T-helper 9 cell (primary cell): ENCODE data around the gene PLXNA4.
"Not testable (repeated sequence)": the region's sequence is repeated elsewhere in the genome, so short reads cannot be mapped to it uniquely, and the experiment has no call there.

Source experiments
- DNase-seq: peaks from one replicate; pipeline ENCODE4 v3.0.0-alpha.2; 2020
- total RNA-seq, 2 donors: gene quantifications; one replicate each; lab custom pipeline; 2026; lab: John Stamatoyannopoulos, UW

Gene PLXNA4, protein sequence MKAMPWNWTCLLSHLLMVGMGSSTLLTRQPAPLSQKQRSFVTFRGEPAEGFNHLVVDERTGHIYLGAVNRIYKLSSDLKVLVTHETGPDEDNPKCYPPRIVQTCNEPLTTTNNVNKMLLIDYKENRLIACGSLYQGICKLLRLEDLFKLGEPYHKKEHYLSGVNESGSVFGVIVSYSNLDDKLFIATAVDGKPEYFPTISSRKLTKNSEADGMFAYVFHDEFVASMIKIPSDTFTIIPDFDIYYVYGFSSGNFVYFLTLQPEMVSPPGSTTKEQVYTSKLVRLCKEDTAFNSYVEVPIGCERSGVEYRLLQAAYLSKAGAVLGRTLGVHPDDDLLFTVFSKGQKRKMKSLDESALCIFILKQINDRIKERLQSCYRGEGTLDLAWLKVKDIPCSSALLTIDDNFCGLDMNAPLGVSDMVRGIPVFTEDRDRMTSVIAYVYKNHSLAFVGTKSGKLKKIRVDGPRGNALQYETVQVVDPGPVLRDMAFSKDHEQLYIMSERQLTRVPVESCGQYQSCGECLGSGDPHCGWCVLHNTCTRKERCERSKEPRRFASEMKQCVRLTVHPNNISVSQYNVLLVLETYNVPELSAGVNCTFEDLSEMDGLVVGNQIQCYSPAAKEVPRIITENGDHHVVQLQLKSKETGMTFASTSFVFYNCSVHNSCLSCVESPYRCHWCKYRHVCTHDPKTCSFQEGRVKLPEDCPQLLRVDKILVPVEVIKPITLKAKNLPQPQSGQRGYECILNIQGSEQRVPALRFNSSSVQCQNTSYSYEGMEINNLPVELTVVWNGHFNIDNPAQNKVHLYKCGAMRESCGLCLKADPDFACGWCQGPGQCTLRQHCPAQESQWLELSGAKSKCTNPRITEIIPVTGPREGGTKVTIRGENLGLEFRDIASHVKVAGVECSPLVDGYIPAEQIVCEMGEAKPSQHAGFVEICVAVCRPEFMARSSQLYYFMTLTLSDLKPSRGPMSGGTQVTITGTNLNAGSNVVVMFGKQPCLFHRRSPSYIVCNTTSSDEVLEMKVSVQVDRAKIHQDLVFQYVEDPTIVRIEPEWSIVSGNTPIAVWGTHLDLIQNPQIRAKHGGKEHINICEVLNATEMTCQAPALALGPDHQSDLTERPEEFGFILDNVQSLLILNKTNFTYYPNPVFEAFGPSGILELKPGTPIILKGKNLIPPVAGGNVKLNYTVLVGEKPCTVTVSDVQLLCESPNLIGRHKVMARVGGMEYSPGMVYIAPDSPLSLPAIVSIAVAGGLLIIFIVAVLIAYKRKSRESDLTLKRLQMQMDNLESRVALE (N-terminal part only)
- total RNA-seq, result 3.1 to 13.5 reads per million in 2 donors

DNA sequence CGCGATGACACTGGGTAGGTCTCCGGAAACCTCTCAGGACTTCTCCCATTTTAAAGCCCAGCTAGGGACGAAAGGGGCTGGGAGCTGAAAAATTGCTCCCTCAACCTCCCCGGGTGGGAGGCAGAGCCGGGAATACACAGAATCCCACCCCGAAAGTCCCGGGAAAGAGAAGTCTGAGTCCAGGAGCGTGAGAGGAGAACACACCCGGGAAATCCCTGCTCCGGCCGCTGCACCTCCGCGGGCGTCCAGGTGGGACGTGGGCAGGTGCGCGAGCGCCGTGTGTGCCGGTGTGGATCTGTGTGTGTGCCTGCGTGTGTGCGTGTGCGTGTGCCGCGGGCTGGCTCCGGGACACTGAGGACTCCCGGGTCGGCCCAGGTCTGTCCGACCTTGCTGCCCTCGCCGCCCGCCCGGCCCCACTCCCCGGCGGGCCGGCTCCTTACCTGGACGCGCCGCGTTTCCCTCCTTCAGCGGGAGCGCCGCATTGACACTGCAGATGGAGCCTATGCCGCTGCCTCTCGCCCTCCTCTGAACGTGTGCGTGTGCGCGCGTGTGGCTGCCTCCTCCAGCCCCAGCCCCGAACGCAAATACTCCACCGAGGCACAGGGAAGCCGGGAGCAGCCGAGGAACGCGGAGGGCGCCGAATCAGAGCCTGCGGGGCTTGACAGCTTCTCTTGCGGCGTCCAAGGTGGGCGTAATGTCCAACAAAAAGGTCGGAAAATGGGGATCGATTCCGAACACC, at the start of gene PLXNA4:
Gene PLXNA4 (minus strand): TSS at position 489 of the 739 bp plus-strand sequence. CDS start 67,777 bp downstream, outside the sequence.
- no peak for DNase-seq

- no peak for DNase-seq
Observed at GRCh38 chr7:132625651-132626050, 49.4 kb upstream of the PLXNA4 start.

GRCh38 chr7:132622081-132622480, 45.8 kb upstream of the PLXNA4 start:
- DNase-seq, result no peak

- no peak for DNase-seq
Observed at GRCh38 chr7:132619967-132620366, 43.7 kb upstream of the PLXNA4 start.

- DNase-seq, result no peak
Observed at GRCh38 chr7:132618956-132619305, 42.7 kb upstream of the PLXNA4 start.

DNA sequence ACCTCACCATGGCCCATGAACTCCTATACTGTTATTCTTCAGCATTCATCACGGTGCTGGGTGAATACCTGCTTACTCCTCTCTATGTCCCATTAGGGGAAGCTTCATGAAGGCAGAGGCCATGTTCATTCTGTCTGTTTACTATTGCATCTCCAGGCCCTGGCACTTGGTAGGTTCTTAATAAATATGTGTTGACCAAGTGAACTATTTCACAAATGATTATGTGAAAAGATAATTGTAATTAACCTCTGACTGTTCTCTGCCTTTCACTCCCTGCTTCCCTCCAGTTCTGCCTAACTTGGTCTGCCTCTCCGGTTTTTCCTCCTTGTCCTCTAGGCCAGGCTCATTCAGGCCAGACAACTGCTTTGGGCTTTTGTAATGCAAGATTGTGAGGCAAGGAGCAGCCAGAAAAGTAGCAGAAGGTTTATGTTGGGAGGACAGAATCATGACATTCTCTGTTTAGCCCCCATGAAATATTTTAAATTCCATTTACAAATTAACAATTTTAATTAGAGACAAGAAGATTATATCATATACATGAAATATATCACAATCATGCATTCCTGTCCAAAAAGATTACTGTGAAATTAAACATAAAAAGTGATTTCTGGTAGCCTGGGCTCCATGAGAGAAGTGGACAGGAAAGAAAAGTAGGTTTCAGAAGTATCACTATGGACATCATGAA, 42.1 kb upstream of the PLXNA4 start:
- no peak for DNase-seq

DNA sequence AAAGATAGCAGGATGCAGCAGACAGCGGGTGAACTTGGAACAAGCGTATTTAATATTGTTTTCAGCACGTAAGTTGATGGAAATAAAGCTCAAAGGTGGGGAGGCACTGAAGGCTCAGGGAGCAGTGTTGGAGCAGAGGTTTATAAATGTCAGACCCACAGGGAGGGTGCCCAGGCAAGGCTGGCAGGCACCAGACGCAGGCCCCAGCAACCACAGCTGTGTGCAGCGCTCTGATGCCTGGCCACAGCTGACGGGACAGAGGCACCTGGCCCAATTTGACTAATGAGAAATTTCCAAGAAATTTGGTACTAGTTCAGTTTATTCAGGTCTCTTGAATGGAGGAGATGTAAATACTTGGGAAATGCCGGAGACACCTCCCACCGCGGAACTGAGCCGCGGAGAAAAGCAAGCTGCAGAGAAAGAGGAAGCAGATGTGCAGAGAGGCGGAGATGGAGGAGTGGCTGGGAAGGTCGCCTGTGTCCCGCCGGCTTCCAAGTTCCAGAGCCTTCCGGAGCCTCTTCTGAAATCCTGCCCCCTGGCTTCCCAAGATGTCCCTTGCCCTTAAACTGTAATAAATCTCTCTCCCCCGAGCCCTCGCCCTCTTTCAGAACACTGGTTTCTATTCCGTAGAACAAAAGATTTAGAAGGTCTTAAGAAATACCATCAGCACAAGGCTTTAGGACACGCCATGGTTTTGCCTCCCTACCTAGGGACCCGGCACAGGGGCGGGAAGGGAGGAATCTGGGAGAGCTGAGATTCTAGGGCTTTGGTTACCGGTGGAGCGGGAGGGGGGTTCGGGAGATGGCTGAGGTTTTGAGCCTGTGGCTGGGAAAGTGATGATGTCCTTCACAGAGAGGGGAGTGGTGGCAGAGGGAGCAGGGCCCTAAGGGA, 38.4 kb upstream of the PLXNA4 start:
- no peak for DNase-seq

DNA sequence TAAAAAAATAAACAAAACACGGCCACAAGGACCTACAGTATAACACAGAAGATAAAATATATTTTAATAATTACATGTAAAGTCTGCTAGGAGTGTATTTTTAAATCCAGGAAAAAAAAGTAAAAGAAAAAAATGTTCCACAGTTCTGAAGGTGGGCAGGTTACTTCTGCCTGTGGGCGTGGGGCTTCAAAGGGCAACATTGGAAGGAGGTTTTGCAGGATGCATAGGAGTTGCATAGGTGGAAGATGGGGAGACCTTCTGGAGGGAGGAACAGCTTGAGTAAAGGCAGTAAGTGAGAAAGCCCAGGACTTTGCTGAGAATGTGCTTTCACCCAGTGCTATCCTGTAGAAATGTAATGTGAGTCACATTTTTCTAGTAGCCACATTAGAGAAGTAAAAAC, 37.5 kb upstream of the PLXNA4 start:
- DNase-seq, result no peak

GRCh38 chr7:132610995-132611394, 34.7 kb upstream of the PLXNA4 start:
- no peak for DNase-seq

GRCh38 chr7:132609906-132610520, 33.7 kb upstream of the PLXNA4 start:
- DNase-seq, result no peak

DNA sequence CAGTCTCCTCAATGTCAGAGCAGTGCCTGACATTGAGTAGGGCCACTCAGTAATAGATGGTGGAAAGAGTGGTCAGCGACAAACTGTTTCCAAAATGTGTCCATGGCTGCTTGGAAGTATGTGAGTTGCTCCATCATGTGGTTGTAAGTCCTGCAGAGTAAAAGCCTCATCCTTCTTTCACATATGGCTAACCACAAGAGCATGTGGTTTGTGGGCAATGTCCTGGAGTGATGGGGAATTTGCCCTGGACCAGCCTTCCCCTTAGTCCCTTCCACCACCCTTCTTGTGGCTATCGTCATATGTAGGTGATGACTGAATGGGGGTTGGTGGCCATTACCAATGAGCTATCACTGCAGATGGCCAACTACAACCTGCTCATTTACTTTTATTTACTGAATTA, 33.0 kb upstream of the PLXNA4 start:
- no peak for DNase-seq

GRCh38 chr7:132608523-132608922, 32.3 kb upstream of the PLXNA4 start:
- no peak for DNase-seq

GRCh38 chr7:132607656-132608055, 31.4 kb upstream of the PLXNA4 start:
- no peak for DNase-seq

DNA sequence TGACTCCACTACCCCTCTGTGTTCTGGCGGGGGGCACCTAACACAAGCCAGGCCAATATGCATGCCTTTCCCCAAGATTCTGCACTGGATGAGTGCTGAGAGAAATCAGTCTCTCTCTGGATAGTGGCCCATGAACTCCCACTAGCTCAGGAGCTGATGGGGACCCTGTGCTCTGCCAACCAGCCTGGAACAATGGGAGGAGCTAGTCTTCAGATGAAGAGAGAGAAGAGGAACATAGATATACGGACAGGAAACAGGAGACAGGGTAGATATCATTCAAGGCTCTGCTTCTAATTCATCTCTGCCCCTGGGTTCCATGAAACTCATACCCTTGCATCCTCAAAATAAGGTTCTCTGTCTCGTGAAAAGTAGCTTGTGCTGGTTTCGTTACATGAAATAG, 27.9 kb upstream of the PLXNA4 start:
- no peak for DNase-seq

- DNase-seq, result no peak
Observed at GRCh38 chr7:132603220-132603833, 27.1 kb upstream of the PLXNA4 start.

GRCh38 chr7:132601783-132602182, 25.5 kb upstream of the PLXNA4 start:
- DNase-seq, result no peak

DNA sequence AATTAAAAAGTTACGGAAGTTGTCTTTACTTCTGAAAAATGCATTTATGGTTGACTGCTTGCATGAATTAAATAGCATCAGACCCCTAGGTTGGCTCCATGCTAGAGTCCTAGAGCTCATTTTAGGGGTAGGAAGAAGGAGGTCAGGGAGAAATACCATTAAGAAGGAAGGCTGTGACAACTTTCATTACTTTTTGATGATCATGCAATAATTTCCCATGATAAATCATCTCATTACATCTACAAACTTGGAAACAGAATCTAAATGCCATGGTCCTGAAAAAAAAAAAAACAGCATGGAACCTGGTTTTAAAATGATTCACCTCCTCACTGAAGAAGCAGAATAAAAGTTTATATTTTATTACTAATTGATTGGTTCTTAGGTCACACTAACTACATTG, 20.3 kb upstream of the PLXNA4 start:
- no peak for DNase-seq

DNA sequence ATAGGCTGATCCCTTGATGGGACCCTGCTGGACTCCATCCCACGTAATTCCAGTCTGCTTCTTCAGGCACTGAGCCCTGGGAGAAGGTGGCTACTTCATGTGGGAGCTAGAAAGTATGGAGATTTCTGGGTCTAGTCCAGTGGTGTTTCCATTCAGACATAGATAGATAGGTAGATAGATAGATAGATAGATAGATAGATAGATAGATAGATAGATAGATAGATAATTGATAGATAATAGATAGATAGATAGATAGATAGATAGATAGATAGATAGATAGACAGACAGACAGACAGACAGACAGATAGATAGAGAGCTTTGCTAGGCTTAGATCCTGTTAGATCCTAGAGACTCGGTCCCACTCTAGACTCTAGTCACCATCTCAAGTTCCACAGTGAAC, 18.5 kb upstream of the PLXNA4 start:
- not testable (repeated sequence) for DNase-seq

- DNase-seq, result no peak
Observed at GRCh38 chr7:132592936-132593335, 16.7 kb upstream of the PLXNA4 start.
